GM19043 (cell line): ENCODE results near the gene CSAD.
"Not testable (repeated sequence)": the region's sequence is repeated elsewhere in the genome, so short reads cannot be mapped to it uniquely, and the experiment has no call there.

Experiments
- ATAC-seq: cut with Tn5 transposase; IDR thresholded peaks from one replicate; pipeline ENCODE4 v1.9.1; 2021; ENCODE audit warnings: low read depth; ENCODE audit not compliant: unreplicated experiment

Gene CSAD

GRCh38 chr12:53218551-53219291, 38.0 kb upstream of the CSAD start:
- no peak for ATAC-seq

- ATAC-seq, result no peak
Measured at GRCh38 chr12:53217931-53218307, 37.2 kb upstream of the CSAD start.

- no peak for ATAC-seq
Measured at GRCh38 chr12:53217051-53217930, 36.6 kb upstream of the CSAD start.

- ATAC-seq, result no peak
Measured at GRCh38 chr12:53215497-53215896, 34.8 kb upstream of the CSAD start.

GRCh38 chr12:53214687-53215455, 34.1 kb upstream of the CSAD start:
- ATAC-seq, result no peak

GRCh38 chr12:53214221-53214620, 33.5 kb upstream of the CSAD start:
- no peak for ATAC-seq

- no peak for ATAC-seq
Measured at GRCh38 chr12:53213348-53213747, 32.6 kb upstream of the CSAD start.

- ATAC-seq, result no peak
Measured at GRCh38 chr12:53212931-53213330, 32.2 kb upstream of the CSAD start.

- ATAC-seq, result no peak
Measured at GRCh38 chr12:53211476-53212381, 31.0 kb upstream of the CSAD start.

GRCh38 chr12:53210843-53211242, 30.1 kb upstream of the CSAD start:
- ATAC-seq, result no peak

- peak; percentile 30 for ATAC-seq
Measured at GRCh38 chr12:53208877-53209463, 28.2 kb upstream of the CSAD start.

- no peak for ATAC-seq
Measured at GRCh38 chr12:53208435-53208834, 27.7 kb upstream of the CSAD start.

GRCh38 chr12:53207042-53207441, 26.3 kb upstream of the CSAD start, which contains the start of gene ITGB7:
Gene ITGB7 (minus strand): TSS chr12:53207251. CDS start chr12:53200443, 6,808 bp downstream.
- ATAC-seq, result peak; percentile 54

GRCh38 chr12:53205747-53206419, 25.2 kb upstream of the CSAD start:
- ATAC-seq, result peak; percentile 52

- ATAC-seq, result no peak
Measured at GRCh38 chr12:53204351-53204750, 23.6 kb upstream of the CSAD start.

- not testable (repeated sequence) for ATAC-seq
Measured at GRCh38 chr12:53202316-53202715, 21.6 kb upstream of the CSAD start.

- ATAC-seq, result no peak
Measured at GRCh38 chr12:53201639-53202038, 20.9 kb upstream of the CSAD start.

GRCh38 chr12:53201177-53201541, 20.4 kb upstream of the CSAD start:
- no peak for ATAC-seq
